Nephron (organoid): ENCODE results near the gene BTBD1.

ENCODE experiments used
- H3K27ac Mint-ChIP-seq, 3 experiments: 2 replicates each; pipeline ENCODE4 v1.8.0; 2020; ENCODE audit warnings: mixed read lengths in 3 of 3, mild to moderate bottlenecking in 2 of 3, moderate library complexity in 1 of 3
- H3K27me3 Mint-ChIP-seq: 2 replicates; pipeline ENCODE4 v1.8.0; 2021; ENCODE audit warnings: low read depth, mild to moderate bottlenecking, moderate library complexity, mixed read lengths
- H3K36me3 Mint-ChIP-seq: 2 replicates; pipeline ENCODE4 v1.8.0; 2020; ENCODE audit warnings: low read depth, mixed read lengths
- H3K4me1 Mint-ChIP-seq: 2 replicates; pipeline ENCODE4 v1.8.0; 2020; ENCODE audit warnings: mixed read lengths
- H3K4me3 Mint-ChIP-seq, 3 experiments: 2 replicates each; pipeline ENCODE4 v1.8.0; 2020; ENCODE audit warnings: mild to moderate bottlenecking in 3 of 3, mixed read lengths in 3 of 3, moderate library complexity in 2 of 3
- H3K9me3 Mint-ChIP-seq: 2 replicates; pipeline ENCODE4 v1.8.0; 2020; ENCODE audit warnings: mixed read lengths
- TF ChIP-seq, protein P1 (sequence below), 3 experiments: fragments of 200-600 bp; sonication (generic); IDR thresholded peaks; one replicate each; pipeline ENCODE4 v1.5.0; 2021; ENCODE audit warnings: antibody characterized with exemption in 3 of 3; ENCODE audit not compliant: unreplicated experiment in 3 of 3

Gene BTBD1

DNA sequence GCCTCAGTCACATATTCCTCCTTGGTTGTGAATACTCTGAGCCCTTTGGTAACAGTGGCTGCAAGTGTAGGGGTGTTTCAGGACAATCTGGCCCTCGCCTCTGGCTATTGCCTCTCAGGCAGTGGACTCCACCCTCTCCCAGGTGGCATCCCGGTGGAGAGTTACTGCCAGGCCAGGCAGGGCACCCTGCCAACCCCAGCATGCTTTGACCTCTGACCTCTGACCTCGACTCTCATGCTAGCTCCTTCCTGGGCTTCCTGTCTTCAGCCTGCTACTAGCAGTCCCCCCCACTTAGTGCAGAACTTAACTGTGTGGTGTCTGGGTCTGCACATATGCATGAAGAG, 45.9 kb upstream of the BTBD1 start:
- Mint-ChIP-seq H3K9me3 (no peaks in the 10 kb centered on the region), H3K36me3 (no peaks in the 10 kb centered on the region), H3K27ac (no peak overlapping the region), H3K4me3 (no peak overlapping the region), H3K27me3 (peaks cover 34% of the 10 kb centered on the region), H3K4me1 (peaks cover 10% of the 10 kb centered on the region)
- TF ChIP-seq, protein P1, sequence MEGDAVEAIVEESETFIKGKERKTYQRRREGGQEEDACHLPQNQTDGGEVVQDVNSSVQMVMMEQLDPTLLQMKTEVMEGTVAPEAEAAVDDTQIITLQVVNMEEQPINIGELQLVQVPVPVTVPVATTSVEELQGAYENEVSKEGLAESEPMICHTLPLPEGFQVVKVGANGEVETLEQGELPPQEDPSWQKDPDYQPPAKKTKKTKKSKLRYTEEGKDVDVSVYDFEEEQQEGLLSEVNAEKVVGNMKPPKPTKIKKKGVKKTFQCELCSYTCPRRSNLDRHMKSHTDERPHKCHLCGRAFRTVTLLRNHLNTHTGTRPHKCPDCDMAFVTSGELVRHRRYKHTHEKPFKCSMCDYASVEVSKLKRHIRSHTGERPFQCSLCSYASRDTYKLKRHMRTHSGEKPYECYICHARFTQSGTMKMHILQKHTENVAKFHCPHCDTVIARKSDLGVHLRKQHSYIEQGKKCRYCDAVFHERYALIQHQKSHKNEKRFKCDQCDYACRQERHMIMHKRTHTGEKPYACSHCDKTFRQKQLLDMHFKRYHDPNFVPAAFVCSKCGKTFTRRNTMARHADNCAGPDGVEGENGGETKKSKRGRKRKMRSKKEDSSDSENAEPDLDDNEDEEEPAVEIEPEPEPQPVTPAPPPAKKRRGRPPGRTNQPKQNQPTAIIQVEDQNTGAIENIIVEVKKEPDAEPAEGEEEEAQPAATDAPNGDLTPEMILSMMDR (IDR thresholded peaks at IDR 0.05; ENCODE audit: unreplicated experiment in 3 of 3): no peak

DNA sequence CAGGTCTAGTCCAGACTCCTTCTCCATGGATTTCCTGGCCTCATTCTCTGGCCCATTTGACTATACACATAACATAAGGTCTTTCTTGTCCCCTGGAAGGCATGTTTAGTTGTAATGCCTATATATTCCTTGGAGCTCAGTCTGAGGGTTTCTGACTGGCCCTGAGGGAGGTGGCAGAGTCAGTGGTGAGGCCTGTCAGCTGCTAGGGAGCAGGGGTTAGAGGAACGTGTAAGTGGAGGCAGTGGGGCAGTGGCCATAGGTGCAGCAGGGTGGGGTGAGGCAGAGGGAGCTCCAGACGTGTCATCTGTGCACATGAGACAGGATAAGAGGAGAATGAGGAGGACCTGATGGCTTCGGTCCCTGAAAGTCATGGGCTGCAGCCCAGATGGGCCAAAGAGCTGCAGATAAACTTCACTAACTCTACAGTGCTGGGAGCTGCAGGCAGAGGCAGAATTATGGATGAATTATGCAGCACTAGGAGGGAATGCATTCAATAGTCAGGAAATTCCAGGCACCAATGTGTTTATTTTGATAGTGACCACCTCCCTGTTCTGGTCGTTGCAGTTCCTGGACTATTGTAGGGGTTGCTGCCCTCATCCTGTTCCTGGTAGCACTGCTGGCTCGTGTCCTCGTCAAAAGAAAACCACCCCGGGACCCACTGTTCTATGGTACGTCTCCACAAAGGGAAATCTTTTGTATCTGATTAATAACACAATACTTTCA, 45.3 kb upstream of the BTBD1 start:
- TF ChIP-seq, protein P1 (IDR thresholded peaks at IDR 0.05; ENCODE audit: unreplicated experiment in 3 of 3): no peak
- Mint-ChIP-seq H3K4me3 (no peak overlapping the region), H3K9me3 (no peaks in the 10 kb centered on the region), H3K27me3 (peaks cover 34% of the 10 kb centered on the region), H3K27ac (no peak overlapping the region), H3K36me3 (no peaks in the 10 kb centered on the region), H3K4me1 (peaks cover 10% of the 10 kb centered on the region)

DNA sequence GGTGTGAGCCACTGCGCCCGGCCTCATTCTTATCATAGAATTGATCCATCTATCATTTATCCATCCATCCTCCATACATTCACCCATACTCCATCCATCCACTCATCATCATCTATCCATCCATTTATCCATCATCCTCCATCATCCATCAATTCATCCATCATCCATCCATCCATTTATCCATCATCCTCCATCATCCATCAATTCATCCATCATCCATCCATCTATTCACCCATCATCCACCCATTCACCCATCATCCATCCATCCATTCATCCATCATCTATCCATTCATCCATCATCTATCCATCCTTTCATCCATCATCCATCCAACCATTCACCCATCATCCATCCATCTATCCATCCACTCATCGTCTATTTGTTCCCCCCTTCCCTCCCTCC, 44.1 kb upstream of the BTBD1 start:
- Mint-ChIP-seq H3K4me1 (peaks cover 16% of the 10 kb centered on the region), H3K27ac (no peak overlapping the region), H3K27me3 (peaks cover 41% of the 10 kb centered on the region), H3K36me3 (no peaks in the 10 kb centered on the region), H3K9me3 (no peaks in the 10 kb centered on the region), H3K4me3 (peak overlapping the region in 1 of 3 experiments; percentile 2)
- TF ChIP-seq, protein P1 (IDR thresholded peaks at IDR 0.05; ENCODE audit: unreplicated experiment in 3 of 3): no peak

DNA sequence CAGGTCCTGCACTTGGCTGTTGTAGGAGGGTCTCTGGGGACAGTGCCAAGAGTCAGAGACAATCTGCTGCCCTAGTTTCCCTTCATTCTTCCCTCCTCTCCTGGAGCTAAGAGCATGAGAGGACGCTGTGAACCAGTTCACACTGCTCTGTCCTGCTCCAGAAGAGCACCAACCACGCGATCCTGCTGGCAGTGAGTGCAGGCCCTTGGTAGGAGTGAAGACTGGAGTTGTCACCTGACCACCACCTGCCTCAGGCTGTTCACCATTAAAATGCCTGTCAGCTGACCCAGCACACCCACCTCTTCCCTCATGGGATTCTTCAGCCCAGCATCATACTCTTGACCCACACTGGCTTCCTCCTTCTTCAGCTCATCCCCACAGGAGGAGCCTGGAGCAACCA, 43.3 kb upstream of the BTBD1 start:
- Mint-ChIP-seq H3K9me3 (no peaks in the 10 kb centered on the region), H3K4me1 (peaks cover 16% of the 10 kb centered on the region), H3K27me3 (peaks cover 46% of the 10 kb centered on the region), H3K36me3 (no peaks in the 10 kb centered on the region), H3K27ac (no peak overlapping the region), H3K4me3 (no peak overlapping the region)
- TF ChIP-seq, protein P1 (IDR thresholded peaks at IDR 0.05; ENCODE audit: unreplicated experiment in 3 of 3): no peak

DNA sequence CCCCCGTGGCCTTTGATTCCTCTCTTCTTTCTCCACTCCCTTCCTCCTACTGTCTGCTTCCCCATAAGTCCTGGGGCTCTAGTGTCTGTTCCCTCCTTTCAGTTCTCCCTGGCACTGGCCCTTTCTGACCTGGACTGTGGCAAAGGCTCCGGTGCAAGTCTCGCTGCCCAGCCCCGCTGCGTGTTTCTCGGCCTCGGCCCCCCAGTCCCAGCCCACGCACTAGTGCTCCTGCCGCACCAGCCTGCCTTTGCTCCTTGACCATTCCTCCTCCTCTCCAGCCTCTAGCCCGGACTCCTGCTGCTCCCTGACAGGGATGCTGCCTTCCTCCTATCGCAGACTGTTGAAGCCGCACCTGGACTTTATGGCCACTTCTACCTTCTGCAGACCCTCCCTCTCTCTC, 42.5 kb upstream of the BTBD1 start:
- H3K36me3 Mint-ChIP-seq: no peaks in the 10 kb centered on the region
- peak overlapping the region in 2 of 3 experiments; percentile 19 to 48 for H3K4me3 Mint-ChIP-seq
- no peak overlapping the region for H3K27ac Mint-ChIP-seq
- H3K9me3 Mint-ChIP-seq: no peaks in the 10 kb centered on the region
- TF ChIP-seq, protein P1 (IDR thresholded peaks at IDR 0.05; ENCODE audit: unreplicated experiment in 3 of 3): no peak
- H3K27me3 Mint-ChIP-seq: peaks cover 48% of the 10 kb centered on the region
- H3K4me1 Mint-ChIP-seq: peaks cover 16% of the 10 kb centered on the region
